B cell (primary cell): ENCODE data around the gene CCDC18. TPM values are rescaled to one million over a fixed set of nuclear protein-coding genes. Genes with fewer than 3 reads are reported as not detected.

ENCODE experiments used
- ATAC-seq: fragments of 200-7000 bp; cut with Tn5 transposase; one replicate; pipeline ENCODE4 v1.10.0; 2021; ENCODE audit warnings: low read depth, mild to moderate bottlenecking, moderate number of reproducible peaks, moderate library complexity
- CTCF ChIA-PET: fragments of 350-600 bp; sonication (Branson Sonifier 250); formaldehyde crosslinking; loops from one replicate; lab custom pipeline; 2021; ENCODE audit warnings: antibody characterized with exemption, inconsistent platforms; lab: Charles Lee
- POLR2A ChIA-PET: fragments of 350-600 bp; sonication (Branson Sonifier 250); formaldehyde crosslinking; loops from one replicate; lab custom pipeline; 2021; ENCODE audit warnings: antibody characterized with exemption; lab: Charles Lee
- DNase-seq: peaks from one replicate; pipeline ENCODE4 v3.0.0; 2013
- H2AFZ ChIP-seq: 2 replicates; pipeline ENCODE4 v1.6.1; 2012; ENCODE audit warnings: mild to moderate bottlenecking, low read depth, low read length; ENCODE audit not compliant: insufficient read depth, poor library complexity, severe bottlenecking
- H3K27ac ChIP-seq, 2 donors: 1 replicate in 1 of 2; 2 replicates in 1 of 2; pipeline ENCODE4 v1.5.1; 2012 to 2013; ENCODE audit warnings: low read length in 2 of 2, mild to moderate bottlenecking in 2 of 2, moderate library complexity in 1 of 2
- H3K27me3 ChIP-seq, 4 experiments: fragments of 200-600 bp in 1 of 4; sonication (generic) in 1 of 4; replicated peaks in 1 of 4; 1 replicate in 2 of 4; 2 replicates in 2 of 4; pipeline versions ENCODE4 v1.6.1 to v1.7.0; 2013 to 2016; ENCODE audit warnings: low read length in 3 of 4, mild to moderate bottlenecking in 2 of 4, mixed read lengths in 1 of 4, moderate library complexity in 1 of 4; ENCODE audit not compliant: insufficient read depth in 4 of 4, control insufficient read depth in 3 of 4; ENCODE audit errors: control extremely low read depth in 1 of 4
- H3K36me3 ChIP-seq, 2 experiments: replicated peaks in 1 of 2; 1 replicate in 1 of 2; 2 replicates in 1 of 2; pipeline versions ENCODE4 v1.6.1 to v1.7.1; 2013; ENCODE audit warnings: low read length in 1 of 2; ENCODE audit not compliant: insufficient read depth in 2 of 2, control insufficient read depth in 1 of 2; ENCODE audit errors: control extremely low read depth in 1 of 2, extremely low read depth in 1 of 2
- H3K4me1 ChIP-seq, 2 donors: fragments of 200-600 bp in 1 of 2; sonication (generic) in 1 of 2; 1 replicate in 1 of 2; 2 replicates in 1 of 2; pipeline versions ENCODE4 v1.5.1 to v1.6.1; 2013 to 2017; ENCODE audit warnings: low read length in 2 of 2; ENCODE audit not compliant: control insufficient read depth in 2 of 2, insufficient read depth in 2 of 2
- H3K4me2 ChIP-seq: replicated peaks from 2 replicates; pipeline ENCODE3; 2012; ENCODE audit warnings: mild to moderate bottlenecking, low read depth, low read length; ENCODE audit not compliant: poor library complexity, severe bottlenecking
- H3K4me3 ChIP-seq, 5 experiments: fragments of 200-600 bp in 1 of 5; sonication (generic) in 1 of 5; 1 replicate in 3 of 5; 2 replicates in 2 of 5; pipeline versions ENCODE4 v1.5.1 to v1.7.0; 2011 to 2016; ENCODE audit warnings: low read length in 4 of 5, mild to moderate bottlenecking in 4 of 5, low read depth in 2 of 5, control low read depth in 1 of 5, moderate library complexity in 1 of 5; ENCODE audit not compliant: insufficient read depth in 1 of 5; ENCODE audit errors: control extremely low read depth in 1 of 5, extremely low read depth in 1 of 5
- H3K79me2 ChIP-seq: fragments of 200-600 bp; sonication (generic); one replicate; pipeline ENCODE4 v1.6.0; 2016; ENCODE audit warnings: low read length; ENCODE audit not compliant: control insufficient read depth, insufficient read depth
- H3K9ac ChIP-seq: fragments of 200-600 bp; sonication (generic); 2 replicates; pipeline ENCODE4 v1.6.1; 2017; ENCODE audit warnings: mild to moderate bottlenecking, low read length, moderate library complexity
- H3K9me3 ChIP-seq, 3 donors: one replicate each; pipeline versions ENCODE4 v1.6.1 to v1.7.1; 2013; ENCODE audit warnings: low read length in 2 of 3; ENCODE audit not compliant: control insufficient read depth in 2 of 3, insufficient read depth in 1 of 3; ENCODE audit errors: control extremely low read depth in 1 of 3
- H4K20me1 ChIP-seq: 2 replicates; pipeline ENCODE4 v1.6.0; 2012; ENCODE audit warnings: mild to moderate bottlenecking, low read length; ENCODE audit not compliant: insufficient read depth, control insufficient read depth, poor library complexity, severe bottlenecking
- H3K27ac Mint-ChIP-seq: one replicate; pipeline ENCODE4 v1.8.0; 2021; ENCODE audit warnings: mixed read lengths
- H3K27me3 Mint-ChIP-seq: one replicate; pipeline ENCODE4 v1.8.0; 2021; ENCODE audit warnings: mixed read lengths
- H3K4me1 Mint-ChIP-seq: one replicate; pipeline ENCODE4 v1.8.0; 2021; ENCODE audit warnings: mixed read lengths
- H3K4me3 Mint-ChIP-seq: one replicate; pipeline ENCODE4 v1.8.0; 2021; ENCODE audit warnings: mixed read lengths
- H3K9me3 Mint-ChIP-seq: one replicate; pipeline ENCODE4 v1.8.0; 2022; ENCODE audit warnings: mixed read lengths; ENCODE audit not compliant: insufficient read depth
- EZH2 ChIP-seq: IDR thresholded peaks from 2 replicates; pipeline ENCODE4 v1.6.1; 2012; ENCODE audit warnings: borderline replicate concordance, low read depth, mild to moderate bottlenecking, moderate library complexity, low read length; ENCODE audit not compliant: insufficient read depth, poor library complexity, severe bottlenecking
- WGBS: methylation state at CpG from one replicate; pipeline ENCODE4 v1.1.5; 2013; ENCODE audit warnings: missing lambda C conversion rate; ENCODE audit not compliant: insufficient coverage; 5-methylcytosine and 5-hydroxymethylcytosine counted together
- intact Hi-C: fragments of 100-400 bp; cut with micrococcal nuclease; formaldehyde crosslinking; loops from one replicate; pipeline ENCODE4 v1.10.0; 2022
- polyA plus RNA-seq: library from polyadenylated mRNA; depleted of rRNA; stranded (reverse); fragments of >200 nt; gene quantifications from 2 replicates; pipeline ENCODE4 v1.2.3, GENCODE V29; 2012
- total RNA-seq, 2 donors: library from RNA; stranded (reverse); fragments of 120-200 nt in 1 of 2; gene quantifications; 1 replicate in 1 of 2; 2 replicates in 1 of 2; pipeline versions ENCODE4 v1.2.3 to v1.2.4, GENCODE V29; 2013 to 2022
- TF ChIP-seq, protein P1 (sequence below): fragments of 200-600 bp; IDR thresholded peaks from one replicate; pipeline ENCODE4 v1.8.0; 2022; ENCODE audit warnings: antibody characterized with exemption, mild to moderate bottlenecking

CCDC18 gene
- total and polyA plus RNA-seq, 2 donors (not counting 1 experiment from before 2014, with no cell fraction given), result 7.7 to 16.0 TPM

DNA sequence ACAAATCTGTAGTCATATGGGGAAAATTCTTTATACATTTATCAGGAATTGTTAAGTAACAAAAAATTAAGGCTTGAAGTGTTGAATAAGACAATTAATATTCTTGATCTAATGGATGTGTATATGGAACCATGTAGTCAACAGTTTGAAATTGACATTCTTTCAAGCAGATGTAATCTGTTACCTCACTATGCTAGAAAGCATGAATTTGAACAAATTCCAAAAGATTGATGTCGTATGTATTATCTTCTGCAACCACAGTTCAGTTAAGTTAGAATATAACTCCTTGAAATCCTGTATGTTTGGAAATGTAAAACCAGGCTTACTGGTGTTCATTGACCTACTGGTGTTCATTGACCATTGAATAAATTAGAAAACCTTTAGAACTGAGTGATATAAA lies 16.1 kb downstream of the CCDC18 start:
- Histone ChIP-seq H2AFZ (no peak overlapping the region), H3K9ac (no peak overlapping the region), H3K9me3 (no peaks in the 10 kb centered on the region), H3K79me2 (peaks cover 6% of the 10 kb centered on the region), H3K27me3 (no peaks in the 10 kb centered on the region), H3K27ac (no peak overlapping the region), H3K4me3 (no peak overlapping the region), H3K36me3 (peaks cover 7 to 14% of the 10 kb centered on the region in 2 experiments), H3K4me1 (peaks cover 0 to 6% of the 10 kb centered on the region in 2 donors), H3K4me2 (no peak overlapping the region), H4K20me1 (no peaks in the 10 kb centered on the region)
- CTCF ChIA-PET, result no interaction called here
- intact Hi-C loops, result no loop called here
- no peak overlapping the region for H3K27ac Mint-ChIP-seq
- WGBS, result no CpG with 5 or more reads among the region's 1 CpG
- TF ChIP-seq, protein P1, sequence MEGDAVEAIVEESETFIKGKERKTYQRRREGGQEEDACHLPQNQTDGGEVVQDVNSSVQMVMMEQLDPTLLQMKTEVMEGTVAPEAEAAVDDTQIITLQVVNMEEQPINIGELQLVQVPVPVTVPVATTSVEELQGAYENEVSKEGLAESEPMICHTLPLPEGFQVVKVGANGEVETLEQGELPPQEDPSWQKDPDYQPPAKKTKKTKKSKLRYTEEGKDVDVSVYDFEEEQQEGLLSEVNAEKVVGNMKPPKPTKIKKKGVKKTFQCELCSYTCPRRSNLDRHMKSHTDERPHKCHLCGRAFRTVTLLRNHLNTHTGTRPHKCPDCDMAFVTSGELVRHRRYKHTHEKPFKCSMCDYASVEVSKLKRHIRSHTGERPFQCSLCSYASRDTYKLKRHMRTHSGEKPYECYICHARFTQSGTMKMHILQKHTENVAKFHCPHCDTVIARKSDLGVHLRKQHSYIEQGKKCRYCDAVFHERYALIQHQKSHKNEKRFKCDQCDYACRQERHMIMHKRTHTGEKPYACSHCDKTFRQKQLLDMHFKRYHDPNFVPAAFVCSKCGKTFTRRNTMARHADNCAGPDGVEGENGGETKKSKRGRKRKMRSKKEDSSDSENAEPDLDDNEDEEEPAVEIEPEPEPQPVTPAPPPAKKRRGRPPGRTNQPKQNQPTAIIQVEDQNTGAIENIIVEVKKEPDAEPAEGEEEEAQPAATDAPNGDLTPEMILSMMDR, result no peak
- TF ChIP-seq EZH2, result no peak
- H3K4me1 Mint-ChIP-seq, result peaks cover 8% of the 10 kb centered on the region
- no peaks in the 10 kb centered on the region for H3K27me3 Mint-ChIP-seq
- no peak for DNase-seq
- POLR2A ChIA-PET, result no interaction called here
- no peak for ATAC-seq
- no peak overlapping the region for H3K4me3 Mint-ChIP-seq
- H3K9me3 Mint-ChIP-seq, result no peaks in the 10 kb centered on the region

DNA sequence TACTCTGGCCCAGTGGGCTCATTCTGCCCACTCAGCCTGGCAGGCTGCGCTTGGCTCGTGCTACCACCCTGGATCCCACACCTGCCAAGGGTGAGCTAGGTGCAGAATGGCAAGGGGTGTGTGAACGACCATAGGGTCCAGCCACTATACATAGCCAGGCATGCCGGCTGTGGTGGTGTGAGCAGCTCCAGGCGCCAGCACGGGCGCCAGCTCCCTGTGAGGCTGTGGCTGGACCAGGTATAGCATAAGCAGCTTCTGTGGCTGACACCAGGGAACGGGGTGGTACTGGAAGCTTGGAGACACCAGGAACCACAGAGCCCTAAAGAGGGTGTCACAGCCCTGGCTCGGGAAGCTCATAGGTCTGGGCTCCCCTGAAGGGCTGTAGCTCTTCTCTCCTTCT lies 18.6 kb downstream of the CCDC18 start:
- Histone ChIP-seq H3K9ac (no peak overlapping the region), H3K36me3 (peaks cover 10 to 32% of the 10 kb centered on the region in 2 experiments), H3K79me2 (peaks cover 4% of the 10 kb centered on the region), H3K27me3 (no peaks in the 10 kb centered on the region), H3K9me3 (no peaks in the 10 kb centered on the region), H3K27ac (no peak overlapping the region), H4K20me1 (no peaks in the 10 kb centered on the region), H3K4me1 (peaks cover 0 to 6% of the 10 kb centered on the region in 2 donors), H2AFZ (no peak overlapping the region), H3K4me2 (no peak overlapping the region), H3K4me3 (no peak overlapping the region)
- DNase-seq (no peak), ATAC-seq (no peak)
- no peak overlapping the region for H3K4me3 Mint-ChIP-seq
- no peaks in the 10 kb centered on the region for H3K9me3 Mint-ChIP-seq
- intact Hi-C loops, result no loop called here
- 98% methylated on average over 5 of the region's 9 CpGs for WGBS
- peaks cover 8% of the 10 kb centered on the region for H3K4me1 Mint-ChIP-seq
- ChIA-PET CTCF (interaction anchor here (0.6 kb wide), 1 partner anchor 466 kb away, joined by 4 read pairs; no protein-coding TSS in a partner anchor), POLR2A (no interaction called here)
- TF ChIP-seq EZH2, result no peak
- TF ChIP-seq, protein P1, result no peak
- H3K27me3 Mint-ChIP-seq, result no peaks in the 10 kb centered on the region
- H3K27ac Mint-ChIP-seq, result no peak overlapping the region
